WI38 (cell line): ENCODE results near the gene TYMS.
A peak's percentile ranks its signal among the peaks of the same experiment; 100 is the strongest.

ENCODE experiments used
- H3K4me3 ChIP-seq: 2 replicates; pipeline ENCODE4 v1.5.1; 2011; ENCODE audit warnings: low read depth, mild to moderate bottlenecking, control low read depth, low read length
- TF ChIP-seq, protein P1 (sequence below): IDR thresholded peaks from 2 replicates; pipeline ENCODE4 v1.5.1; 2012; ENCODE audit warnings: low read depth, mild to moderate bottlenecking, control low read depth, low read length

Gene TYMS

DNA sequence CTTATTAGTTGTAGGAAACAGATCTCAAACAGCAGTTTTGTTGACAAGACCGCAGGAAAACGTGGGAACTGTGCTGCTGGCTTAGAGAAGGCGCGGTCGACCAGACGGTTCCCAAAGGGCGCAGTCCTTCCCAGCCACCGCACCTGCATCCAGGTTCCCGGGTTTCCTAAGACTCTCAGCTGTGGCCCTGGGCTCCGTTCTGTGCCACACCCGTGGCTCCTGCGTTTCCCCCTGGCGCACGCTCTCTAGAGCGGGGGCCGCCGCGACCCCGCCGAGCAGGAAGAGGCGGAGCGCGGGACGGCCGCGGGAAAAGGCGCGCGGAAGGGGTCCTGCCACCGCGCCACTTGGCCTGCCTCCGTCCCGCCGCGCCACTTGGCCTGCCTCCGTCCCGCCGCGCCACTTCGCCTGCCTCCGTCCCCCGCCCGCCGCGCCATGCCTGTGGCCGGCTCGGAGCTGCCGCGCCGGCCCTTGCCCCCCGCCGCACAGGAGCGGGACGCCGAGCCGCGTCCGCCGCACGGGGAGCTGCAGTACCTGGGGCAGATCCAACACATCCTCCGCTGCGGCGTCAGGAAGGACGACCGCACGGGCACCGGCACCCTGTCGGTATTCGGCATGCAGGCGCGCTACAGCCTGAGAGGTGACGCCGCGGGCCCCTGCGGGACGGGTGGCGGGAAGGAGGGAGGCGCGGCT lies at the start of gene TYMS:
TSS of gene TYMS (plus strand) at position 343 of the 690 bp plus-strand sequence. CDS start at position 433, 90 bp downstream.
- TF ChIP-seq, protein P1, sequence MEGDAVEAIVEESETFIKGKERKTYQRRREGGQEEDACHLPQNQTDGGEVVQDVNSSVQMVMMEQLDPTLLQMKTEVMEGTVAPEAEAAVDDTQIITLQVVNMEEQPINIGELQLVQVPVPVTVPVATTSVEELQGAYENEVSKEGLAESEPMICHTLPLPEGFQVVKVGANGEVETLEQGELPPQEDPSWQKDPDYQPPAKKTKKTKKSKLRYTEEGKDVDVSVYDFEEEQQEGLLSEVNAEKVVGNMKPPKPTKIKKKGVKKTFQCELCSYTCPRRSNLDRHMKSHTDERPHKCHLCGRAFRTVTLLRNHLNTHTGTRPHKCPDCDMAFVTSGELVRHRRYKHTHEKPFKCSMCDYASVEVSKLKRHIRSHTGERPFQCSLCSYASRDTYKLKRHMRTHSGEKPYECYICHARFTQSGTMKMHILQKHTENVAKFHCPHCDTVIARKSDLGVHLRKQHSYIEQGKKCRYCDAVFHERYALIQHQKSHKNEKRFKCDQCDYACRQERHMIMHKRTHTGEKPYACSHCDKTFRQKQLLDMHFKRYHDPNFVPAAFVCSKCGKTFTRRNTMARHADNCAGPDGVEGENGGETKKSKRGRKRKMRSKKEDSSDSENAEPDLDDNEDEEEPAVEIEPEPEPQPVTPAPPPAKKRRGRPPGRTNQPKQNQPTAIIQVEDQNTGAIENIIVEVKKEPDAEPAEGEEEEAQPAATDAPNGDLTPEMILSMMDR: no peak
- H3K4me3 ChIP-seq: peak within 1 kb of the TSS; percentile 91

DNA sequence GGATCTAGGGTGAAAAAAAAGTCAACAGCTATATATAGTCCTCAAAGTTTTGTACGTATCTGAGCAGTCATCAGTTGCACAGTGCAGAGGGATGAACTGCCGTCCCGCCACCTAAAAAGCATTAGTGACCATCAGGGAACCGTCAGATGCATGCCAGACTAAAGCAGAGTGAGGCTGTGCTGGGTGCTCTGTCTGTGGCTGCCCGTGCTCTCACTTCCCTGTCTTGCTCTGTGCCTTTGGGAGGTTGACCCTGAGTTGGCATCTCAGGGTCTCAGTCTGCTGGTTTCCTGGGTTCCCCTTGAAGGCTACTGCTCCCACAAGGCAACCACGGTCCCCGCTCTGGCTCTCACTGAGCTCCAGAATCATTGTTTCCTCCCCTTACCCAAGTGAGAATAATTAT lies 49.5 kb upstream of the TYMS start:
- H3K4me3 ChIP-seq: no peak overlapping the region
- TF ChIP-seq, protein P1: no peak

DNA sequence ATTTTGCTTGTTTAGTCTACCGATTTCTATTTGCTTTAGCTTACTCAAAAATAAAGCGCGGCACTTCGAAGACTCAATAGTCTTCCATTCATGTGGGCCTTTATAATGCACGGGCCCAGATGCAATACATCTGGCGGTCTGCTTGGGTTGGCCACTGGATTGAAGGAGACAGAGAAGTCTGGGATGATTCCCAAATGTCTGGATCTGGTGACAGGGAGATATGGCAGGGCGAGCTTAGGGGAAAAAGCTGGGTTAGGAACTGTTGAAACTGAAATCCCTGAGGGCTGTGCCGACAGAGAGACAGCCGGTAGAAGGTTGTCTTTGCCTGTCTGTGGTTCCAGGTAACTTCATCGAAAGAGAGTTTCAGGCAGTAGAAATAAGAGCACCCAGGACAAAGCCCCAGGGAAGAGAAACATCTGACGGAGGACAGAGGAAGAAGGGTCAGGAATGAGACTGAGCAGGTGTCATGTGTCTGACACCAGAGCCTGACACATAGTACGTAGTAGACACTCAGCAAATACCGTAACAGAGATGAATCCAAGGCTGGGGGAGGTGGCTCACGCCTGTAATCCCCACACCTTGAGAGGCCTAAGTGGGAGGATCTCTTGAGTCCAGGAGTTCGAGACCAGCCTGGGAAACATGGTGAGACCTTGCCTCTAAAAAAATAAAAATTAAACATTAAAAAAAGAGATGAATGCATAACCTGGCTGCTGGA lies 47.1 kb upstream of the TYMS start:
- TF ChIP-seq, protein P1: no peak
- no peak overlapping the region for H3K4me3 ChIP-seq

DNA sequence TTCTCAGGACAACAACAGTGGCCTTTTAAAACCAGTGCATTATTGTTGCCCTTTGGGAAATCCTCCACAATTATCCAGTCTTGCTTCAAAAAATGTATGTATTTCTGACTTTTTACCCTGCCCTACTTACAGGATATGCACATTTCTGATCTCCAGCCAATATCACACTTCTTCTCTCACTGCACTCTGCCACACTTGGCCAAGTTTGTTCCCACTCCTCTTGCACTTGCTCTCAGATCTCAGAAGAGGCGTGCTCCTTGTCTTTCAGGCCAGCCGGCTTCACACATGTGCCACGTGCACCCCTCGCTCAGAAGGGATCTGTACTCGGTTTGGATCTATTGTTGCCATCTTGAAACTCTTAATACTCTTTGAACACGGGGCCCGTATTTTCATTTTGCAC lies 45.3 kb upstream of the TYMS start:
- TF ChIP-seq, protein P1: no peak
- H3K4me3 ChIP-seq: no peak overlapping the region

DNA sequence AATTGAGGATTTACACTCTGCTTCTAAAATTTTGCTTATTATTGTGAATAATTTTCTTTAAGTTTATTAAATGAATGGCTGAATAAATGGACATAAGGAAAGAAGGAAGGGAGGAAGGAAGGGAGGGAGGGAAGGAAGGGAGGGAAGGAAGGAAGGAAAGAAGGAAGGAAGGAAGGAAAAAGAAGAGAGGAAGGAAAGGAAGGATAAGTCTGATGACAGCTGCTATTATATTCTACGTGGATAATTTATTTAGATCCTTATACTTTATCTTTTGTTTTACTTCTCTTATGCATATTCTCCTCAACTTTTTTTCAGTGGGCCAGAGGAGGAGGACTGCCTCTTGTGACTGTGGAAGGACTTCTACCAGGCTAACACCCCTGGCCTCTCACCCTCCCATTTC lies 43.3 kb upstream of the TYMS start:
- H3K4me3 ChIP-seq: no peak overlapping the region
- TF ChIP-seq, protein P1: no peak

DNA sequence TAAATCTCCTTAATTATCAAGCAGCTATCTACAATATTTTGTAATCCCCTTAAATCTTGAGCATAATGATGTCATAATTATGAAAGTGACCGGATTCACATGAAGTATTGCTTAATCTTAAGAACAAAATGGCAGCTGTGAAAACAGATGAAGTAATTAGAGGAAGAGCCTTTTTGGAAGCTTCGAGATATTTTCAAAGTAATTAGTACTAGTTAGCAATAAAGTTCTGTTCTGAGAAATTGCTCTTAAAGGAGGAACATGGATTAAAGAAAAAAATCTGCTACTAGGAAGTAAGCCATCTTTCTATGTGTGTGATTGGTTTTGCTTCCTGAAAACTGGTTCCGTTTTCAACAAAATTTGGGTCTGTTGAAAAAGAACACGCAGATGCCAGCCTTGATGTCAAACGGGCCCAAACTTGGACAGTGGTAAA lies 42.3 kb upstream of the TYMS start:
- TF ChIP-seq, protein P1: no peak
- no peak overlapping the region for H3K4me3 ChIP-seq

DNA sequence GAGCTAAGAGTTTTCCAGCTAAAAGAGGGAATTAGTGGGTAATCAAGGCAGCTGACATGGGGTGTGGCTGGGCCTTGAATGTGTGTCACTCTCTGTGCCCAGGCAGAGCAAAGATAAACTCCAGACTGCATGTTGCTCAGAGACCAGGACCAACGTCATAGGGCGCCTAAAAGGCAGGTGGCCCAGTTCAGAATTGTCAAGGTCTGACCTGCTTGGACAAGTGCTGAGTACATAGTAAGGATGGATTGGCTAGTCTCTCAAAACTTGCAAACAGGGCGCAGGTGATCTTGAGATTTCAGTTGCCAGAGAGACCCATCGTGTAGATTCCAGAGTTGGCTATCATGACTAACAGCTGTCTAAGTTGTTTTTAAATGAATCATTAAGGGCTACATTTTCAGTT lies 41.7 kb upstream of the TYMS start:
- no peak overlapping the region for H3K4me3 ChIP-seq
- TF ChIP-seq, protein P1: no peak
